ENCODE data around the gene CALD1. TPM values are rescaled to one million over a fixed set of nuclear protein-coding genes. Genes with fewer than 3 reads are reported as not detected.

CALD1 gene
- total RNA-seq, 1 donor from 2014 or later: 122 TPM

GRCh38 chr7:134847851-134848588 is 68.6 kb downstream of the CALD1 start:
- H3K27ac ChIP-seq (replicated peaks): peak overlapping the region; percentile 61
- no peaks in the 10 kb centered on the region for H3K9me3 ChIP-seq (replicated peaks)
- H3K4me3 ChIP-seq: peak overlapping the region; percentile 0
- no peaks in the 10 kb centered on the region for H3K27me3 ChIP-seq (ENCODE audit: low read depth)
- H3K4me1 ChIP-seq: peaks cover 78% of the 10 kb centered on the region
- no peak for TF ChIP-seq CTCF (IDR thresholded peaks at IDR 0.05; ENCODE audit: borderline replicate concordance)
- peaks cover 25% of the 10 kb centered on the region for H3K36me3 ChIP-seq
- intact Hi-C loops (cut with micrococcal nuclease): no loop called here
- no peak for DNase-seq

GRCh38 chr7:134850066-134850465 is 70.6 kb downstream of the CALD1 start:
- DNase-seq: no peak
- no peaks in the 10 kb centered on the region for H3K9me3 ChIP-seq (replicated peaks)
- intact Hi-C loops (cut with micrococcal nuclease): no loop called here
- H3K36me3 ChIP-seq: peaks cover 16% of the 10 kb centered on the region
- no peak overlapping the region for H3K4me3 ChIP-seq
- TF ChIP-seq CTCF (IDR thresholded peaks at IDR 0.05; ENCODE audit: borderline replicate concordance): no peak
- H3K27ac ChIP-seq (replicated peaks): peak overlapping the region; percentile 22
- no peaks in the 10 kb centered on the region for H3K27me3 ChIP-seq (ENCODE audit: low read depth)
- H3K4me1 ChIP-seq: peaks cover 71% of the 10 kb centered on the region

GRCh38 chr7:134851141-134851540 is 71.7 kb downstream of the CALD1 start:
- H3K4me3 ChIP-seq: no peak overlapping the region
- intact Hi-C loops (cut with micrococcal nuclease): no loop called here
- peaks cover 71% of the 10 kb centered on the region for H3K4me1 ChIP-seq

GRCh38 chr7:134852625-134853024 is 73.2 kb downstream of the CALD1 start:
- Histone ChIP-seq H3K4me3 (no peak overlapping the region), H3K4me1 (peaks cover 71% of the 10 kb centered on the region), H3K9me3 (replicated peaks) (no peaks in the 10 kb centered on the region), H3K36me3 (peaks cover 4% of the 10 kb centered on the region), H3K27ac (replicated peaks) (peak overlapping the region; percentile 45), H3K27me3 (ENCODE audit: low read depth) (no peaks in the 10 kb centered on the region)
- DNase-seq: no peak
- TF ChIP-seq CTCF (IDR thresholded peaks at IDR 0.05; ENCODE audit: borderline replicate concordance): no peak
- intact Hi-C loops (cut with micrococcal nuclease): no loop called here

More at GRCh38 chr7:134851141-134851540, 71.7 kb downstream of the CALD1 start:
- peaks cover 6% of the 10 kb centered on the region for H3K36me3 ChIP-seq
- H3K27me3 ChIP-seq (ENCODE audit: low read depth): no peaks in the 10 kb centered on the region
- H3K9me3 ChIP-seq (replicated peaks): no peaks in the 10 kb centered on the region
- TF ChIP-seq CTCF (IDR thresholded peaks at IDR 0.05; ENCODE audit: borderline replicate concordance): no peak
- no peak for DNase-seq
- peak overlapping the region; percentile 45 for H3K27ac ChIP-seq (replicated peaks)

GRCh38 chr7:134854816-134855215 is 75.4 kb downstream of the CALD1 start:
- Histone ChIP-seq H3K36me3 (peaks cover 4% of the 10 kb centered on the region), H3K27ac (replicated peaks) (peak overlapping the region; percentile 66), H3K4me3 (no peak overlapping the region), H3K27me3 (ENCODE audit: low read depth) (no peaks in the 10 kb centered on the region), H3K4me1 (peaks cover 72% of the 10 kb centered on the region), H3K9me3 (replicated peaks) (no peaks in the 10 kb centered on the region)
- no peak for TF ChIP-seq CTCF (IDR thresholded peaks at IDR 0.05; ENCODE audit: borderline replicate concordance)
- intact Hi-C loops (cut with micrococcal nuclease): no loop called here
- no peak for DNase-seq

Data from left ventricle myocardium inferior (tissue), 1 donor.